Caco-2 (cell line): ENCODE measurements around the gene UPK3B. TPM values are rescaled to one million over a fixed set of nuclear protein-coding genes. Genes with fewer than 3 reads are reported as not detected.
"Not testable (repeated sequence)": the region's sequence is repeated elsewhere in the genome, so short reads cannot be mapped to it uniquely, and the experiment has no call there.

ENCODE experiments used
- BruUV-seq: library from RNA; stranded (reverse); fragments of 400-500 nt; replicated peaks from 2 replicates; lab custom pipeline; 2021; lab: Mats Ljungman, UMichigan
- CTCF ChIA-PET: fragments of 300-600 bp; sonication (Branson Sonifier 250); formaldehyde crosslinking; loops from one replicate; lab custom pipeline; 2022; ENCODE audit warnings: antibody characterized with exemption; lab: Charles Lee
- POLR2A ChIA-PET: fragments of 300-600 bp; sonication (Branson Sonifier 250); formaldehyde crosslinking; loops from one replicate; lab custom pipeline; 2022; ENCODE audit warnings: antibody characterized with exemption; lab: Charles Lee
- DNase-seq, 2 experiments: peaks; one replicate each; pipeline versions ENCODE4 v3.0.0 to v3.0.0-alpha.2; 2020 to 2022
- H3K27me3 ChIP-seq: replicated peaks from 2 replicates; pipeline ENCODE4 v1.6.0; 2011; ENCODE audit warnings: low read length; ENCODE audit not compliant: control insufficient read depth, insufficient read depth
- H3K36me3 ChIP-seq: 2 replicates; pipeline ENCODE4 v1.5.1; 2011; ENCODE audit warnings: low read length; ENCODE audit not compliant: control insufficient read depth, insufficient read depth
- H3K4me1 ChIP-seq: fragments of 250-450 bp; sonication (Bioruptor Pico); 2 replicates; pipeline ENCODE4 v1.5.1; 2020; ENCODE audit warnings: mild to moderate bottlenecking
- H3K4me3 ChIP-seq: 2 replicates; pipeline ENCODE4 v1.5.1; 2011; ENCODE audit warnings: low read depth, mild to moderate bottlenecking, control low read depth, low read length
- H3K9me3 ChIP-seq: fragments of 250-450 bp; sonication (Bioruptor Pico); 2 replicates; pipeline ENCODE4 v1.5.1; 2020; ENCODE audit warnings: mild to moderate bottlenecking, moderate library complexity
- H3K27ac Mint-ChIP-seq: one replicate; pipeline ENCODE4 v1.8.0; 2022; ENCODE audit warnings: mixed read lengths; ENCODE audit not compliant: unreplicated experiment
- H3K27me3 Mint-ChIP-seq: one replicate; pipeline ENCODE4 v1.8.0; 2022; ENCODE audit warnings: mixed read lengths; ENCODE audit not compliant: insufficient read depth, unreplicated experiment
- H3K36me3 Mint-ChIP-seq: one replicate; pipeline ENCODE4 v1.8.0; 2022; ENCODE audit warnings: mild to moderate bottlenecking, mixed read lengths; ENCODE audit not compliant: insufficient read depth, unreplicated experiment
- H3K4me1 Mint-ChIP-seq: one replicate; pipeline ENCODE4 v1.8.0; 2022; ENCODE audit warnings: low read depth, mixed read lengths; ENCODE audit not compliant: unreplicated experiment
- H3K4me3 Mint-ChIP-seq: one replicate; pipeline ENCODE4 v1.8.0; 2022; ENCODE audit warnings: mild to moderate bottlenecking, moderate library complexity, mixed read lengths; ENCODE audit not compliant: unreplicated experiment
- H3K9me3 Mint-ChIP-seq: one replicate; pipeline ENCODE4 v1.8.0; 2022; ENCODE audit warnings: mixed read lengths; ENCODE audit not compliant: unreplicated experiment
- intact Hi-C: fragments of 100-400 bp; cut with micrococcal nuclease; formaldehyde crosslinking; loops from one replicate; pipeline ENCODE4 v1.10.0; 2022; ENCODE audit not compliant: unreplicated experiment
- total RNA-seq: library from RNA; stranded (reverse); gene quantifications from 2 replicates; pipeline ENCODE4 v1.2.3, GENCODE V29; 2022
- TF ChIP-seq, protein P1 (sequence below), 2 experiments: fragments of 200-600 bp in 1 of 2; IDR thresholded peaks; 1 replicate in 1 of 2; 2 replicates in 1 of 2; pipeline versions ENCODE4 v1.5.1 to v1.8.0; 2011 to 2022; ENCODE audit warnings: antibody characterized with exemption in 1 of 2, control low read depth in 1 of 2, inconsistent platforms in 1 of 2, low read depth in 1 of 2, low read length in 1 of 2, mild to moderate bottlenecking in 1 of 2, moderate library complexity in 1 of 2; ENCODE audit not compliant: insufficient read depth in 1 of 2, severe bottlenecking in 1 of 2, unreplicated experiment in 1 of 2

Gene UPK3B
- total RNA-seq, 1 experiment from 2014 or later = 9.1 TPM

DNA sequence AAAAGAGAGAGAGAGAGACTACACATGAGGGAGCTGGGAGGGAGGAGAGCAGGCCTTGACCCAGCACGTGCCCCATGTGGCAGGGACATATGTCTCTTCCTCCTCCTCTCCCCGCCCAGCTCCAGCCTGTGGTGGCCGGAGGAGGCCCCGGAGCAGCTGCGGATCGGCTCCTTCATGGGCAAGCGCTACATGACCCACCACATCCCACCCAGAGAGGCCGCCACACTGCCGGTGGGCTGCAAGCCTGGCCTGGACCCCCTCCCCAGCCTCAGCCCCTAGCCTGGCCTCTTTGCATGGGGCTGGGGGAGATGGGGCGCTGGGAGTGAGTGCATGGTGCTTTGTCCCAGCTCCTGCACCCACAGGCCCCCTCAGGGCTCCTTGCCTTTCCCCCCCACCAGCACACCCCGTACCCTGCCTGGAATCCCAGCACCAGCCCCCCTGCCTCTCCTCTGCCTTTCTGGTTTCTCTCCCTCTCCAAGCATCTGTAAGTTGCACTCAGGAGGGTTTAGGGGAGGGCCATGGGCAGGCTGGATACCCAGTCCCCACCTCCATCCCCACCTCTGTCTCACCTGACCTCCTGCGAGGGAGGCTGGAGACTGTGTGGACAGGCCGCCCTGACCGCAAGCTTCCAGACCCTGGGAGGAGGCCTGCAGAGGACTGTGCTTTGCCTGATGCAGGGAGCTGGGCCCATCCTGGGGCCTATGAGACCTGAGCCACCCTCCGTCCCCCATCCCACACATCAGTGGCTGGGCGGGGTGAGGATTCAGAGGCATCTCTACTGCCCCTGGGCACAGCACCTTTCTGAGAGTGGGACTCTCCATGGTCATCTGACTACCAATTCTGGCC lies 4.8 kb downstream of the UPK3B start:
- DNase-seq = no peak
- intact Hi-C loops = no loop called here
- H3K4me3 Mint-ChIP-seq = no peak overlapping the region

DNA sequence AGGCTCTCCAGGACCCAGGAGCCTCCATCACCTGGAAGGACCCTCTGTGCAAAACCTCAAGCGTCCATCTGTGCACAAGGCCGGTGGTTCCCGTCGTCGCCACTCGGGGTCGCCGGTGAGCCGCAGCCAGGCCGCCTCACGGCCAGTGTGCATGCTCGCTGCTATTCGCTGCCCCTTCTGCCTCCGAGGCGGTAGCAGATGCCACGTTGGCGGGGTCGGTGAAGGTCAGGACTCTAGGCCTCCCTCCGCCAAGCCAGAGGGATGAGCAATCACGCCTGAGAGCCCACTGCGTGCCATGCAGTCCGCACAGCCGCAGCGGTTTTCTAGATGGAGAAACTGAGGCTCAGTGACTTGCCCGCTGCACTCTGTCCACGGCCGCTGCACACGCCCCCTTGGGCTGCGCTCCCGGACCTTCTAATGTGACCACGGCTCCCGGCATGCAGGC lies 5.7 kb downstream of the UPK3B start:
- ChIA-PET CTCF (no interaction called here), POLR2A (no interaction called here)
- intact Hi-C loops = no loop called here
- Histone ChIP-seq H3K36me3 (no peaks in the 10 kb centered on the region), H3K27me3 (no peaks in the 10 kb centered on the region), H3K4me3 (no peak overlapping the region), H3K9me3 (no peaks in the 10 kb centered on the region), H3K4me1 (no peaks in the 10 kb centered on the region)
- Mint-ChIP-seq H3K9me3 (no peaks in the 10 kb centered on the region), H3K4me1 (no peaks in the 10 kb centered on the region), H3K4me3 (no peak overlapping the region), H3K36me3 (peaks cover 5% of the 10 kb centered on the region), H3K27me3 (no peaks in the 10 kb centered on the region), H3K27ac (no peak overlapping the region)
- peak in 1 of 2 experiments; percentile 65 for DNase-seq
- TF ChIP-seq, protein P1, sequence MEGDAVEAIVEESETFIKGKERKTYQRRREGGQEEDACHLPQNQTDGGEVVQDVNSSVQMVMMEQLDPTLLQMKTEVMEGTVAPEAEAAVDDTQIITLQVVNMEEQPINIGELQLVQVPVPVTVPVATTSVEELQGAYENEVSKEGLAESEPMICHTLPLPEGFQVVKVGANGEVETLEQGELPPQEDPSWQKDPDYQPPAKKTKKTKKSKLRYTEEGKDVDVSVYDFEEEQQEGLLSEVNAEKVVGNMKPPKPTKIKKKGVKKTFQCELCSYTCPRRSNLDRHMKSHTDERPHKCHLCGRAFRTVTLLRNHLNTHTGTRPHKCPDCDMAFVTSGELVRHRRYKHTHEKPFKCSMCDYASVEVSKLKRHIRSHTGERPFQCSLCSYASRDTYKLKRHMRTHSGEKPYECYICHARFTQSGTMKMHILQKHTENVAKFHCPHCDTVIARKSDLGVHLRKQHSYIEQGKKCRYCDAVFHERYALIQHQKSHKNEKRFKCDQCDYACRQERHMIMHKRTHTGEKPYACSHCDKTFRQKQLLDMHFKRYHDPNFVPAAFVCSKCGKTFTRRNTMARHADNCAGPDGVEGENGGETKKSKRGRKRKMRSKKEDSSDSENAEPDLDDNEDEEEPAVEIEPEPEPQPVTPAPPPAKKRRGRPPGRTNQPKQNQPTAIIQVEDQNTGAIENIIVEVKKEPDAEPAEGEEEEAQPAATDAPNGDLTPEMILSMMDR (IDR thresholded peaks at IDR 0.05; ENCODE audit: insufficient read depth in 1 of 2, low read depth in 1 of 2, low read length in 1 of 2, severe bottlenecking in 1 of 2, unreplicated experiment in 1 of 2) = peak; percentile 44 to 50
- BruUV-seq = no TSS peak

More for the DNA sequence above, 4.8 kb downstream of the UPK3B start:
- Mint-ChIP-seq H3K27me3 (no peaks in the 10 kb centered on the region), H3K36me3 (peaks cover 6% of the 10 kb centered on the region), H3K27ac (no peak overlapping the region), H3K4me1 (no peaks in the 10 kb centered on the region), H3K9me3 (no peaks in the 10 kb centered on the region)
- Histone ChIP-seq H3K27me3 (no peaks in the 10 kb centered on the region), H3K4me3 (no peak overlapping the region), H3K9me3 (no peaks in the 10 kb centered on the region), H3K4me1 (peaks cover 6% of the 10 kb centered on the region), H3K36me3 (no peaks in the 10 kb centered on the region)
- BruUV-seq = no TSS peak
- ChIA-PET POLR2A (no interaction called here), CTCF (no interaction called here)
- TF ChIP-seq, protein P1 (IDR thresholded peaks at IDR 0.05; ENCODE audit: insufficient read depth in 1 of 2, low read depth in 1 of 2, low read length in 1 of 2, severe bottlenecking in 1 of 2, unreplicated experiment in 1 of 2) = no peak

DNA sequence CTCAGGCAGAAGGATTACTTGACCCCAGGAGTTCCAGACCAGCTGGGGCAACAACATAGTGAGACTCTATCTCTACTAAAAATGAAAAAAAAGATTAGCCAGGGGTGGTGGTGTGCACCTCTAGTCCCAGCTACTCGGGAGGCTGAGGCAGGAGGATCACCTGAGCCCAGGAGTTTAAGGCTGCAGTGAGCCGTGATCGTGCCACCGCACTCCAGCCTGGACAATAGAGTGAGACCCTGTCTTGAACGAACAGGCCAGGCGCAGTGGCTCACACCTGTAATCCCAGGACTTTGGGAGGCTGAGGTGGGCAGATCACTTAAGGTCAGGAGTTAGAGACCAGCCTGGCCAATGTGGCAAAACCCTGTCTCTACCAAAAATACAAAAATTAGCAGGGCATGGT lies 6.6 kb downstream of the UPK3B start:
- POLR2A ChIA-PET, H3K27me3 Mint-ChIP-seq, H3K36me3 Mint-ChIP-seq, H3K9me3 ChIP-seq, H3K4me1 Mint-ChIP-seq, H3K4me3 ChIP-seq, H3K4me3 Mint-ChIP-seq, intact Hi-C loops, DNase-seq, H3K27ac Mint-ChIP-seq, H3K36me3 ChIP-seq, H3K27me3 ChIP-seq, BruUV-seq, H3K4me1 ChIP-seq, H3K9me3 Mint-ChIP-seq, CTCF ChIA-PET: not testable (repeated sequence)

DNA sequence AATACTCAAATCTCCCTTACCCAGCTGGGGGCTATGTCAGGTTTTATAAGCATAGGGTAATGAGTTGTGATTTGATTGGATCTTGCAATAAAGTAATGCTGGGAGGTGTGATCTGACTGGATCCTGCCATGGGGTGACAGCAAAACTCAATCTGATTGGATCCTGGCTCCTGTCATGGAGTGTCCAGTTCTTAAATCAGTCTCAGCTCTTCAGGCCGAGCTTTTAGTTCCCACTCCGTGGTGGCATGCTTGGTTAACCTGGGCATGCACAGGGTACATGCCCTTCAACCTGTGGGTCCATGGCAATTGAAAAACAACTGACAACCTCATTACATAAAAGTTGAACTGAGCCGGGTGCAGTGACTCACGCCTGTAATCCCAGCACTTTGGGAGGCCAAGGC lies 15.8 kb downstream of the UPK3B start:
- H3K4me1 Mint-ChIP-seq, H3K36me3 ChIP-seq, H3K27me3 ChIP-seq, H3K9me3 ChIP-seq, H3K9me3 Mint-ChIP-seq, H3K27ac Mint-ChIP-seq, H3K4me3 Mint-ChIP-seq, H3K4me1 ChIP-seq, H3K27me3 Mint-ChIP-seq, H3K36me3 Mint-ChIP-seq, CTCF ChIA-PET, H3K4me3 ChIP-seq, DNase-seq, BruUV-seq, intact Hi-C loops, POLR2A ChIA-PET: not testable (repeated sequence)

DNA sequence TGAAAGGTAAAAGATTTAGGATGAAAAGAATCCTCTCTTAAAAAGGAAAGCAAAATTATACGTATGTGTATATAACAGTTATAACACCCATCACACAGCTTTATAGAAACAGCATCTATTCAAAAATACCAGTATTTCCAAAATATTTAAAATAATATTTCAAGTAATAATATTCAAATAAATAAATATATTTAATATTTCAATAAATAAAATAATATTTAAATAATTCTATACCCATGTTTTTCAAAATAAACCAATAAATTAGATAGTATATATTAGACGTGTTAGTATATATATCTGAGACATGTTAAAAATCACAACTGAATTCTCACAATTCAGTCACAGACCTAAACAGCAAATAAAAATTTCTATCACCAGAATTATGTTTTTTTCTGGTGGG lies 21.3 kb downstream of the UPK3B start:
- H3K36me3 Mint-ChIP-seq, H3K4me1 Mint-ChIP-seq, H3K27me3 Mint-ChIP-seq, DNase-seq, H3K9me3 Mint-ChIP-seq, H3K27me3 ChIP-seq, BruUV-seq, H3K4me1 ChIP-seq, H3K4me3 ChIP-seq, CTCF ChIA-PET, H3K9me3 ChIP-seq, intact Hi-C loops, H3K36me3 ChIP-seq, POLR2A ChIA-PET, H3K4me3 Mint-ChIP-seq, H3K27ac Mint-ChIP-seq: not testable (repeated sequence)
